HG03439 (cell line): ENCODE measurements around the gene FICD.

Experiments
- ATAC-seq: cut with Tn5 transposase; IDR thresholded peaks from one replicate; pipeline ENCODE4 v1.9.1; 2021; ENCODE audit warnings: mild to moderate bottlenecking, moderate library complexity; ENCODE audit not compliant: unreplicated experiment

Gene FICD

GRCh38 chr12:108565146-108565545 is 50.1 kb downstream of the FICD start:
- ATAC-seq = no peak

GRCh38 chr12:108565976-108566375 is 50.9 kb downstream of the FICD start:
- ATAC-seq = no peak

GRCh38 chr12:108566452-108566851 is 51.4 kb downstream of the FICD start:
- ATAC-seq = no peak

- no peak for ATAC-seq
Measured at GRCh38 chr12:108567406-108568337, 52.6 kb downstream of the FICD start.

GRCh38 chr12:108568338-108569154 is 53.5 kb downstream of the FICD start:
- ATAC-seq = peak; percentile 57
